Hepatocyte (in vitro differentiated cells): ENCODE data around the gene USP24. TPM values are rescaled to one million over a fixed set of nuclear protein-coding genes. Genes with fewer than 3 reads are reported as not detected.

Experiments used
- DNase-seq: peaks from one replicate; pipeline ENCODE4 v3.0.0-alpha.2; 2016; ENCODE audit warnings: low spot score
- H2AFZ ChIP-seq: fragments of 200-600 bp; sonication (generic); 2 replicates; pipeline ENCODE4 v1.6.0; 2016; ENCODE audit warnings: antibody characterized with exemption, mild to moderate bottlenecking
- H3K27ac ChIP-seq: fragments of 200-600 bp; sonication (generic); 2 replicates; pipeline ENCODE4 v1.5.1; 2016; ENCODE audit warnings: mild to moderate bottlenecking
- H3K27me3 ChIP-seq: fragments of 200-600 bp; sonication (generic); 2 replicates; pipeline ENCODE4 v1.6.1; 2016
- H3K36me3 ChIP-seq: fragments of 200-600 bp; sonication (generic); replicated peaks from 2 replicates; pipeline ENCODE4 v1.5.1; 2016; ENCODE audit warnings: low read depth; ENCODE audit not compliant: insufficient read depth
- H3K4me1 ChIP-seq: fragments of 200-600 bp; sonication (generic); 2 replicates; pipeline ENCODE4 v1.5.1; 2016; ENCODE audit warnings: mild to moderate bottlenecking, moderate library complexity; ENCODE audit not compliant: insufficient read depth
- H3K4me2 ChIP-seq: fragments of 200-600 bp; sonication (generic); 2 replicates; pipeline ENCODE4 v1.6.0; 2016
- H3K4me3 ChIP-seq: fragments of 200-600 bp; sonication (generic); 2 replicates; pipeline ENCODE4 v1.5.1; 2016; ENCODE audit warnings: mild to moderate bottlenecking
- H3K79me2 ChIP-seq: fragments of 200-600 bp; sonication (generic); 2 replicates; pipeline ENCODE4 v1.6.0; 2017; ENCODE audit warnings: mild to moderate bottlenecking
- H3K9me2 ChIP-seq: fragments of 200-600 bp; sonication (generic); replicated peaks from 2 replicates; pipeline ENCODE4 v1.6.0; 2017; ENCODE audit warnings: mild to moderate bottlenecking; ENCODE audit not compliant: insufficient read depth
- H3K9me3 ChIP-seq: fragments of 200-600 bp; sonication (generic); 2 replicates; pipeline ENCODE4 v1.5.1; 2016; ENCODE audit warnings: low read depth, mild to moderate bottlenecking
- H4K20me1 ChIP-seq: fragments of 200-600 bp; sonication (generic); 2 replicates; pipeline ENCODE4 v1.6.0; 2016; ENCODE audit warnings: mild to moderate bottlenecking; ENCODE audit not compliant: insufficient read depth, poor library complexity, severe bottlenecking
- CTCF ChIP-seq: fragments of 200-600 bp; sonication (generic); IDR thresholded peaks from 2 replicates; pipeline ENCODE4 v1.5.1; 2016; ENCODE audit warnings: antibody characterized with exemption, mild to moderate bottlenecking; ENCODE audit not compliant: poor library complexity
- EZH2 ChIP-seq: fragments of 200-600 bp; sonication (generic); IDR thresholded peaks from 2 replicates; pipeline ENCODE4 v1.6.1; 2016; ENCODE audit warnings: antibody characterized with exemption, mild to moderate bottlenecking, borderline replicate concordance
- EZH2phosphoT487 ChIP-seq: fragments of 200-600 bp; sonication (generic); IDR thresholded peaks from one replicate; pipeline ENCODE4 v1.6.1; 2018; ENCODE audit warnings: antibody characterized with exemption, mild to moderate bottlenecking, low read depth, moderate library complexity; ENCODE audit not compliant: unreplicated experiment, severe bottlenecking
- WGBS: methylation state at CpG from one replicate; pipeline ENCODE4 v1.1.6; 2016; ENCODE audit warnings: low lambda C conversion rate; ENCODE audit errors: missing lambda C conversion rate; 5-methylcytosine and 5-hydroxymethylcytosine counted together
- polyA plus RNA-seq: library from polyadenylated mRNA; unstranded; fragments of >200 nt; fragmentation: Nextera tagmentation; extraction: Ambion mirVana; gene quantifications from 2 replicates; pipeline ENCODE4 v1.2.1, GENCODE V29; 2016
- total RNA-seq: library from RNA; depleted of rRNA; stranded (reverse); fragments of >200 nt; gene quantifications from 2 replicates; pipeline ENCODE4 v1.2.3, GENCODE V29; 2014

Gene USP24
- total and polyA plus RNA-seq, 2 experiments from 2014 or later, result 9.3 to 41.9 TPM

GRCh38 chr1:55061706-55062321 lies 153.3 kb downstream of the USP24 start:
- no peaks in the 10 kb centered on the region for H3K9me2 ChIP-seq
- H3K27ac ChIP-seq, result no peak overlapping the region
- H3K9me3 ChIP-seq, result no peaks in the 10 kb centered on the region
- no peaks in the 10 kb centered on the region for H4K20me1 ChIP-seq
- WGBS, result 79% methylated on average over 4 of the region's 4 CpGs
- no peaks in the 10 kb centered on the region for H3K79me2 ChIP-seq
- DNase-seq, result no peak
- H3K4me3 ChIP-seq, result no peak overlapping the region
- H3K4me2 ChIP-seq, result no peak overlapping the region
- TF ChIP-seq EZH2phosphoT487 (no peak), CTCF (no peak), EZH2 (no peak)
- peaks cover 6% of the 10 kb centered on the region for H3K4me1 ChIP-seq
- no peaks in the 10 kb centered on the region for H3K27me3 ChIP-seq
- no peaks in the 10 kb centered on the region for H3K36me3 ChIP-seq
- H2AFZ ChIP-seq, result no peak overlapping the region

DNA sequence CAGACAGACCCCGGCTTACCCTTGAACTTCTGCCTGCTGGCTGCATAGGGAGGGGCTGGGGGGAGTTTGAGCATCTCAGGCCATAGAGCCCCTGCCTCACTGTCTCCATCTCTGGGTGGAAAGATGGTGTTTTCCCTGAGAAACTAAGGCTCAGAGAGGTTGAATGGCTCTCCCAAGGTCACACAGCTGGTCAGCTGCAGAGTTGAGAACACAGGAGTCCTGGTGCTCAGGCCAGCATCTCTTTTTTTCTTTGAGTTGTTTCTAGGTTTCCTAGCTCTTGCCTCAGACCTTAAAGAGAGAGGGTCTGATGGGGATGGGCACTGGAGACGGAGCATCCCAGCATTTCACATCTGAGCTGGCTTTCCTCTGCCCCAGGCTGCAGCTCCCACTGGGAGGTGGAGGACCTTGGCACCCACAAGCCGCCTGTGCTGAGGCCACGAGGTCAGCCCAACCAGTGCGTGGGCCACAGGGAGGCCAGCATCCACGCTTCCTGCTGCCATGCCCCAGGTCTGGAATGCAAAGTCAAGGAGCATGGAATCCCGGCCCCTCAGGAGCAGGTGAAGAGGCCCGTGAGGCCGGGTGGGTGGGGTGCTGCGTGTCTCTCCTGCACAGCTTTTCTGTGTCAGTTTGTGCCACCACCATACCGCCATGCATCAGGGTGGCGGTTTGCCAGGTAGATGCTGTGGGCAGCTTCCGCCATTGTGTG lies 154.0 kb downstream of the USP24 start:
- Histone ChIP-seq H3K27ac (no peak overlapping the region), H3K27me3 (no peaks in the 10 kb centered on the region), H3K4me1 (peaks cover 6% of the 10 kb centered on the region), H3K9me3 (no peaks in the 10 kb centered on the region), H3K9me2 (no peaks in the 10 kb centered on the region), H3K4me3 (no peak overlapping the region), H3K4me2 (no peak overlapping the region), H4K20me1 (no peaks in the 10 kb centered on the region), H2AFZ (no peak overlapping the region), H3K36me3 (no peaks in the 10 kb centered on the region), H3K79me2 (no peaks in the 10 kb centered on the region)
- DNase-seq, result no peak
- TF ChIP-seq CTCF (no peak), EZH2 (no peak), EZH2phosphoT487 (no peak)
- 90% methylated on average over 13 of the region's 13 CpGs for WGBS

DNA sequence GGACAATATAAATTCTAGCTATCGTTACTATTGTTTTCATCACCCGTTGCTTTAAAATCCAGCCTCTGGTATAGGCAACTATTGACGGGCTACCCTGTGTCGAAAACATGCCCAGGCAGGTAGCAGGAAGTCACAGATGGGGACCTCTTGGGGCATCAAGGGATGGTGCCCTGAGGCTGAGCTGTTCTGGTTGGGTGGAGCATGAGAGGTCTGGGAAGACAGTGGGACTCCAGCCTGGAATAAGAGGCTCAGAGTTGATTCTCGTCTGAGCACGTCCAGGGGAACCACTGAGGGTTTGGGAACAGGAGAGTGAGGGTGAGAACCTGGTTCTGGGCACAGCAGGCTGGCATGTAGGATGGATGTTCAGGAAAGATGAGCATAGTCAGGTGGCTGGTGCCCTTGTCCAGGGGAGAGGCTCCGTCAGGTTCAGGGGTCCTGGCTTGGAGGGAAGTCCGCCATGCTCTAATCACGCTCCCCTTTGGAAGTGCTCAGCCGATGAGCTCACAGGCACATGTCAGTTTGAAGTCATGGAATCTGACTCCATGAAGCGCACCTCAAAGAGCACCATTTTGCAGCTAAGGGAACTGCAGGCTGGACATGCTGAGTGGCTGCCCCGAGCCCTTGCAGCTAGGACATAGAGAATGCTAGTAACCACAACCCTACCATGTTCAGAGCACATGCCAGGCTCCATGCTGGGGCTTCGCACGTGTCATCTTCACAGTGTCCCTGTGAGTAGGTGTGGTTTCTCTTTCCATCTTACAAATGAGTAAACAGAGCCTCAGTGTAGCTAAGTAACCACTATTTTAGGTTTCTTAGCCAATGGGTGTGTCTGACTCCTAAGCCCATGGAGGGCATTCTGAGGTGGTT lies 154.8 kb downstream of the USP24 start:
- TF ChIP-seq EZH2phosphoT487 (no peak), CTCF (no peak), EZH2 (no peak)
- Histone ChIP-seq H3K27ac (no peak overlapping the region), H3K36me3 (no peaks in the 10 kb centered on the region), H2AFZ (no peak overlapping the region), H3K27me3 (no peaks in the 10 kb centered on the region), H3K9me2 (no peaks in the 10 kb centered on the region), H3K79me2 (no peaks in the 10 kb centered on the region), H3K4me1 (peaks cover 6% of the 10 kb centered on the region), H3K9me3 (no peaks in the 10 kb centered on the region), H3K4me3 (no peak overlapping the region), H3K4me2 (no peak overlapping the region), H4K20me1 (no peaks in the 10 kb centered on the region)
- no peak for DNase-seq
- 94% methylated on average over 14 of the region's 14 CpGs for WGBS
